NCI-H2107 treated with DMSO at 0.1 percent for 48 hours (cell line): ENCODE measurements around the gene EIF3M.
"Not testable (repeated sequence)": the region's sequence is repeated elsewhere in the genome, so short reads cannot be mapped to it uniquely, and the experiment has no call there.

Source experiments
- DNase-seq: peaks from one replicate; lab custom pipeline; 2025; ENCODE audit not compliant: unreplicated experiment; lab: John Stamatoyannopoulos, UW

EIF3M gene

GRCh38 chr11:32594272-32594671 is 10.6 kb downstream of the EIF3M start:
- no peak for DNase-seq

GRCh38 chr11:32596114-32596513 is 12.5 kb downstream of the EIF3M start:
- not testable (repeated sequence) for DNase-seq

- peak; percentile 17 for DNase-seq
Measured at GRCh38 chr11:32597921-32598320, 14.3 kb downstream of the EIF3M start.

- no peak for DNase-seq
Measured at GRCh38 chr11:32602657-32603415, 19.2 kb downstream of the EIF3M start.

- DNase-seq: no peak
Measured at GRCh38 chr11:32606220-32606619, 22.6 kb downstream of the EIF3M start.

GRCh38 chr11:32608826-32609225 is 25.2 kb downstream of the EIF3M start:
- DNase-seq: not testable (repeated sequence)

- DNase-seq: no peak
Measured at GRCh38 chr11:32610797-32611352, 27.2 kb downstream of the EIF3M start.

GRCh38 chr11:32613500-32614151 is 30.0 kb downstream of the EIF3M start:
- no peak for DNase-seq

GRCh38 chr11:32615422-32615821 is 31.8 kb downstream of the EIF3M start:
- no peak for DNase-seq

- DNase-seq: no peak
Measured at GRCh38 chr11:32616903-32617302, 33.3 kb downstream of the EIF3M start.

- DNase-seq: no peak
Measured at GRCh38 chr11:32630844-32631243, 47.2 kb downstream of the EIF3M start.

GRCh38 chr11:32635819-32636218 is 52.2 kb downstream of the EIF3M start:
- no peak for DNase-seq

GRCh38 chr11:32641361-32641760 is 57.7 kb downstream of the EIF3M start:
- no peak for DNase-seq

GRCh38 chr11:32643526-32643925 is 59.9 kb downstream of the EIF3M start:
- DNase-seq: no peak
